Neural progenitor cell (in vitro differentiated cells): ENCODE data around the gene RXRB. TPM values are rescaled to one million over a fixed set of nuclear protein-coding genes. Genes with fewer than 3 reads are reported as not detected.

Experiments used
- DNase-seq: peaks from one replicate; pipeline ENCODE4 v3.0.0-alpha.2; 2016; ENCODE audit warnings: low spot score
- H2AFZ ChIP-seq: fragments of 200-600 bp; sonication (generic); replicated peaks from 2 replicates; pipeline ENCODE4 v1.6.1; 2016; ENCODE audit warnings: antibody characterized with exemption
- H3F3A ChIP-seq: fragments of 200-600 bp; sonication (generic); 2 replicates; pipeline ENCODE4 v1.6.1; 2016; ENCODE audit warnings: antibody characterized with exemption, low read depth
- H3K27ac ChIP-seq: fragments of 200-600 bp; sonication (generic); 2 replicates; pipeline ENCODE4 v1.5.1; 2016; ENCODE audit warnings: mild to moderate bottlenecking
- H3K27me3 ChIP-seq: fragments of 200-600 bp; sonication (generic); 2 replicates; pipeline ENCODE4 v1.6.1; 2016; ENCODE audit warnings: mild to moderate bottlenecking, moderate library complexity
- H3K36me3 ChIP-seq: fragments of 200-600 bp; sonication (generic); 2 replicates; pipeline ENCODE4 v1.5.1; 2016
- H3K4me1 ChIP-seq: fragments of 200-600 bp; sonication (generic); 2 replicates; pipeline ENCODE4 v1.6.1; 2016; ENCODE audit warnings: mixed run types
- H3K4me2 ChIP-seq: fragments of 200-600 bp; sonication (generic); 2 replicates; pipeline ENCODE4 v1.6.1; 2016
- H3K4me3 ChIP-seq: fragments of 200-600 bp; sonication (generic); 2 replicates; pipeline ENCODE4 v1.5.1; 2016
- H3K79me2 ChIP-seq: fragments of 200-600 bp; sonication (generic); 2 replicates; pipeline ENCODE4 v1.6.1; 2016; ENCODE audit warnings: low read depth
- H3K9ac ChIP-seq: fragments of 200-600 bp; sonication (generic); 2 replicates; pipeline ENCODE4 v1.6.1; 2016
- H3K9me3 ChIP-seq: fragments of 200-600 bp; sonication (generic); 2 replicates; pipeline ENCODE4 v1.5.1; 2016; ENCODE audit warnings: low read depth
- H4K20me1 ChIP-seq: fragments of 200-600 bp; sonication (generic); 2 replicates; pipeline ENCODE4 v1.6.1; 2016; ENCODE audit warnings: low read depth
- H3K27ac Mint-ChIP-seq: 3 replicates; pipeline ENCODE4 v1.8.0; 2021; ENCODE audit warnings: mixed read lengths
- H3K27me3 Mint-ChIP-seq: 2 replicates; pipeline ENCODE4 v1.8.0; 2022; ENCODE audit warnings: low read depth, mild to moderate bottlenecking, inconsistent platforms, moderate library complexity, mixed read lengths; ENCODE audit not compliant: insufficient read depth
- H3K36me3 Mint-ChIP-seq: 3 replicates; pipeline ENCODE4 v1.8.0; 2021; ENCODE audit warnings: mixed read lengths
- H3K4me1 Mint-ChIP-seq: 3 replicates; pipeline ENCODE4 v1.8.0; 2021; ENCODE audit warnings: mixed read lengths
- H3K4me3 Mint-ChIP-seq: 3 replicates; pipeline ENCODE4 v1.8.0; 2021; ENCODE audit warnings: mild to moderate bottlenecking, moderate library complexity, mixed read lengths
- H3K9me3 Mint-ChIP-seq: 3 replicates; pipeline ENCODE4 v1.8.0; 2020; ENCODE audit warnings: mixed read lengths
- EZH2 ChIP-seq: fragments of 200-600 bp; sonication (generic); IDR thresholded peaks from 2 replicates; pipeline ENCODE4 v1.6.1; 2017; ENCODE audit warnings: antibody characterized with exemption, mild to moderate bottlenecking, moderate library complexity
- EZH2phosphoT487 ChIP-seq: fragments of 200-600 bp; sonication (generic); IDR thresholded peaks from 2 replicates; pipeline ENCODE4 v1.6.1; 2017; ENCODE audit warnings: antibody characterized with exemption
- total RNA-seq: library from RNA; depleted of rRNA; stranded (reverse); fragments of >200 nt; gene quantifications from 2 replicates; pipeline ENCODE4 v1.2.3, GENCODE V29; 2015; ENCODE audit warnings: low replicate concordance
- TF ChIP-seq, protein P1 (sequence below): fragments of 200-600 bp; sonication (generic); IDR thresholded peaks from 2 replicates; pipeline ENCODE4 v1.5.1; 2017; ENCODE audit warnings: antibody characterized with exemption, mild to moderate bottlenecking

The RXRB gene
- total RNA-seq, 1 donor from 2014 or later = 10.2 TPM

DNA sequence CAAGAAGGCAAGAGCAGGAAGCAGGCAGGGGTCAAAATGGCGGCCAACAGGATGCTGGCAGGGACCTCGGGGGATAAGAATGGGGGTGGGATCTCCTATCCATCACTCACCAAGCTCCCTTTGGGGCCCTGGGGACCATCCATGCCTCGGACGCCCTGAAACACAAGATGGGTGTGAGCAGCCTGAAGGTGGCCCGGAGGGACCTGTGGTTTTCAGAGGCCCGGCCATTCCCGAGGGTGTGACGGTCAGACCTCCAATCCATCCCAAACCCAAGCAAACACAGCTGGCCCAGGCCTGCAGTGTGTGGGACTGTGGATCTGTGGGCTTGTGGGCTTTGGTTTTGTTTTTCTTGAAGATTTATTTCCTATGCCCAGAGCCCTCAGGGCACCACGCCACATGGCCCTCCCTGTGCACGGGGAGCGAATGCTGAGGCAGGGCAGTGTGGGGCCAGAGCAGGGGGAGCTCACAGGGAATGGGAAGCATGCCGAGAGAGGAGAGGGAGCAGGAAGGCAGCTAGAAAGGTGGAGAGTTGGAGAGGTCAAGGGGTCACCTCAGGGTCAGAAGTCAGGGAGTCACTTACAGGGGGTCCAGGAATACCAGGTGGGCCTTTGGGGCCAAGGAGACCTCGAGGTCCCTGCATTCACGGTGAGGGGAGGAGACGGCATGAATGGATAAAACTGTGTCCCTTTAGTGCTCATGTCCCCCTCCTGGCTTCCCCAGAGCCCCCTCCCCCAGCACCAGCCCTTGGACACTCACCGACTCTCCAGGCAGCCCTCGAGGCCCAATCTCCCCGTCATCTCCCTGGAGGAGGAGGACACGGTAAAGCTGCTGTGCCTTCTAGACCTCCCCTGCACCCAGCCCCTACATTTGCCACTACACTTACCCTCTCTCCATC, 22.7 kb downstream of the RXRB start:
- H3K9ac ChIP-seq = no peak overlapping the region
- H3K9me3 Mint-ChIP-seq = no peaks in the 10 kb centered on the region

DNA sequence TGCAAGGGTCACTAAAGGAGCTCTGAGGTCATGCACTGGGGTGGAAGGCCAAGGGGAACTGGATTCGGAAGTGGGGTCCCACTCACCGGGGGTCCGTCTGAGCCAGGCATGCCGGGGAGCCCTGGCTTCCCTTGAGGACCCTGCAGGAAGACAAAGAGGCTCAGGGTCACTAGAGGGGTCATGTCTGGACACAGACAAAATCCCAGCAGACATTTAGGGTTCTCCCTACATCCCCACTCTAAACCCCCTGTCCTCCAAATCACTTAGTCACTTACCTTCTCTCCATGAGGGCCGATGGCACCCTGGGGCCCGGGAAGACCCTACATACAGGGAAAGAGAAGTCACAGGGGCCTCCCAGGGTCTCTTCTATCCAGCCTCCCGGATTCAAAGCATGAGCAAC, 23.6 kb downstream of the RXRB start:
- Histone ChIP-seq H3K79me2 (no peaks in the 10 kb centered on the region), H2AFZ (no peak overlapping the region), H3K4me3 (no peak overlapping the region), H3K27me3 (no peaks in the 10 kb centered on the region), H4K20me1 (no peaks in the 10 kb centered on the region), H3K36me3 (no peaks in the 10 kb centered on the region), H3K9me3 (no peaks in the 10 kb centered on the region), H3K9ac (no peak overlapping the region), H3F3A (no peaks in the 10 kb centered on the region), H3K4me1 (no peaks in the 10 kb centered on the region), H3K4me2 (no peak overlapping the region), H3K27ac (no peak overlapping the region)
- Mint-ChIP-seq H3K27me3 (peaks cover 11% of the 10 kb centered on the region), H3K36me3 (no peaks in the 10 kb centered on the region), H3K4me1 (peaks cover 2% of the 10 kb centered on the region), H3K4me3 (peak overlapping the region; percentile 21), H3K27ac (no peak overlapping the region), H3K9me3 (no peaks in the 10 kb centered on the region)
- no peak for DNase-seq
- TF ChIP-seq EZH2 = no peak
- TF ChIP-seq, protein P1, sequence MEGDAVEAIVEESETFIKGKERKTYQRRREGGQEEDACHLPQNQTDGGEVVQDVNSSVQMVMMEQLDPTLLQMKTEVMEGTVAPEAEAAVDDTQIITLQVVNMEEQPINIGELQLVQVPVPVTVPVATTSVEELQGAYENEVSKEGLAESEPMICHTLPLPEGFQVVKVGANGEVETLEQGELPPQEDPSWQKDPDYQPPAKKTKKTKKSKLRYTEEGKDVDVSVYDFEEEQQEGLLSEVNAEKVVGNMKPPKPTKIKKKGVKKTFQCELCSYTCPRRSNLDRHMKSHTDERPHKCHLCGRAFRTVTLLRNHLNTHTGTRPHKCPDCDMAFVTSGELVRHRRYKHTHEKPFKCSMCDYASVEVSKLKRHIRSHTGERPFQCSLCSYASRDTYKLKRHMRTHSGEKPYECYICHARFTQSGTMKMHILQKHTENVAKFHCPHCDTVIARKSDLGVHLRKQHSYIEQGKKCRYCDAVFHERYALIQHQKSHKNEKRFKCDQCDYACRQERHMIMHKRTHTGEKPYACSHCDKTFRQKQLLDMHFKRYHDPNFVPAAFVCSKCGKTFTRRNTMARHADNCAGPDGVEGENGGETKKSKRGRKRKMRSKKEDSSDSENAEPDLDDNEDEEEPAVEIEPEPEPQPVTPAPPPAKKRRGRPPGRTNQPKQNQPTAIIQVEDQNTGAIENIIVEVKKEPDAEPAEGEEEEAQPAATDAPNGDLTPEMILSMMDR = no peak
- TF ChIP-seq EZH2phosphoT487 = no peak

More for the DNA sequence above, 22.7 kb downstream of the RXRB start:
- TF ChIP-seq EZH2phosphoT487 (no peak), EZH2 (no peak)
- TF ChIP-seq, protein P1 = no peak
- no peak overlapping the region for H3K4me2 ChIP-seq
- H3K9me3 ChIP-seq = no peaks in the 10 kb centered on the region
- peaks cover 11% of the 10 kb centered on the region for H3K27me3 Mint-ChIP-seq
- H4K20me1 ChIP-seq = no peaks in the 10 kb centered on the region
- no peak overlapping the region for H3K4me3 Mint-ChIP-seq
- H2AFZ ChIP-seq = no peak overlapping the region
- H3K27ac ChIP-seq = no peak overlapping the region
- no peaks in the 10 kb centered on the region for H3K27me3 ChIP-seq
- DNase-seq = no peak
- H3K79me2 ChIP-seq = no peaks in the 10 kb centered on the region
- no peaks in the 10 kb centered on the region for H3K36me3 ChIP-seq
- H3K27ac Mint-ChIP-seq = peak overlapping the region; percentile 90
- no peaks in the 10 kb centered on the region for H3K4me1 ChIP-seq
- no peaks in the 10 kb centered on the region for H3K4me1 Mint-ChIP-seq
- H3F3A ChIP-seq = no peaks in the 10 kb centered on the region
- H3K36me3 Mint-ChIP-seq = no peaks in the 10 kb centered on the region
- H3K4me3 ChIP-seq = no peak overlapping the region

- no peaks in the 10 kb centered on the region for H3K79me2 ChIP-seq
- H3K9me3 ChIP-seq = no peaks in the 10 kb centered on the region
- no peaks in the 10 kb centered on the region for H3F3A ChIP-seq
- no peaks in the 10 kb centered on the region for H3K4me1 ChIP-seq
- Mint-ChIP-seq H3K36me3 (no peaks in the 10 kb centered on the region), H3K4me1 (peaks cover 2% of the 10 kb centered on the region), H3K27me3 (peaks cover 9% of the 10 kb centered on the region), H3K27ac (no peak overlapping the region), H3K9me3 (no peaks in the 10 kb centered on the region), H3K4me3 (no peak overlapping the region)
- H2AFZ ChIP-seq = no peak overlapping the region
- no peak overlapping the region for H3K4me3 ChIP-seq
- H3K36me3 ChIP-seq = no peaks in the 10 kb centered on the region
- TF ChIP-seq, protein P1 = no peak
- TF ChIP-seq EZH2 (no peak), EZH2phosphoT487 (no peak)
- H3K27ac ChIP-seq = no peak overlapping the region
- no peaks in the 10 kb centered on the region for H4K20me1 ChIP-seq
- H3K4me2 ChIP-seq = no peak overlapping the region
- no peak for DNase-seq
- H3K27me3 ChIP-seq = no peaks in the 10 kb centered on the region
- no peak overlapping the region for H3K9ac ChIP-seq
Observed at GRCh38 chr6:33175436-33176069, 24.9 kb downstream of the RXRB start.
